ENCODE data around the gene MYH9.
A peak's percentile ranks its signal among the peaks of the same experiment; 100 is the strongest.

Gene MYH9

GRCh38 chr22:36365020-36365411 lies 22.8 kb downstream of the MYH9 start (continued):
- TF ChIP-seq REST (tag by site-specific recombination; IDR thresholded peaks at IDR 0.05) (no peak), ZNF585B (tag by site-specific recombination; IDR thresholded peaks at IDR 0.05) (no peak), ZNF449 (tag by site-specific recombination; IDR thresholded peaks at IDR 0.05) (no peak), ZBTB17 (tag by site-specific recombination; IDR thresholded peaks at IDR 0.05) (peak; percentile 51; the same call in 1 of the 2 replicates), KLF10 (tag by site-specific recombination; IDR thresholded peaks at IDR 0.05) (peak; percentile 73), KLF8 (tag by site-specific recombination; IDR thresholded peaks at IDR 0.05) (peak; percentile 65; the same call in 1 of the 2 replicates), HOXA7 (CRISPR knock-in tag; IDR thresholded peaks at IDR 0.05; ENCODE audit: borderline replicate concordance) (no peak), ZNF112 (tag by site-specific recombination; IDR thresholded peaks at IDR 0.05) (no peak), ZSCAN30 (tag by site-specific recombination; IDR thresholded peaks at IDR 0.05) (no peak), ZBTB20 (tag by site-specific recombination; IDR thresholded peaks at IDR 0.05) (no peak; the same call in 1 of the 2 replicates), ZNF311 (tag by site-specific recombination; IDR thresholded peaks at IDR 0.05; ENCODE audit: borderline replicate concordance) (no peak), ZNF639 (tag by site-specific recombination; IDR thresholded peaks at IDR 0.05) (peak; percentile 67; the same call in 1 of the 2 replicates), MZF1 (tag by site-specific recombination; IDR thresholded peaks at IDR 0.05; ENCODE audit: borderline replicate concordance) (no peak), ZNF423 (tag by site-specific recombination; IDR thresholded peaks at IDR 0.05) (no peak)
- TF ChIP-seq, protein P1, sequence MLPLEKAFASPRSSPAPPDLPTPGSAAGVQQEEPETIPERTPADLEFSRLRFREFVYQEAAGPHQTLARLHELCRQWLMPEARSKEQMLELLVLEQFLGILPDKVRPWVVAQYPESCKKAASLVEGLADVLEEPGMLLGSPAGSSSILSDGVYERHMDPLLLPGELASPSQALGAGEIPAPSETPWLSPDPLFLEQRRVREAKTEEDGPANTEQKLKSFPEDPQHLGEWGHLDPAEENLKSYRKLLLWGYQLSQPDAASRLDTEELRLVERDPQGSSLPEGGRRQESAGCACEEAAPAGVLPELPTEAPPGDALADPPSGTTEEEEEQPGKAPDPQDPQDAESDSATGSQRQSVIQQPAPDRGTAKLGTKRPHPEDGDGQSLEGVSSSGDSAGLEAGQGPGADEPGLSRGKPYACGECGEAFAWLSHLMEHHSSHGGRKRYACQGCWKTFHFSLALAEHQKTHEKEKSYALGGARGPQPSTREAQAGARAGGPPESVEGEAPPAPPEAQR (tag by site-specific recombination; IDR thresholded peaks at IDR 0.05): no peak
- TF ChIP-seq, protein P2, sequence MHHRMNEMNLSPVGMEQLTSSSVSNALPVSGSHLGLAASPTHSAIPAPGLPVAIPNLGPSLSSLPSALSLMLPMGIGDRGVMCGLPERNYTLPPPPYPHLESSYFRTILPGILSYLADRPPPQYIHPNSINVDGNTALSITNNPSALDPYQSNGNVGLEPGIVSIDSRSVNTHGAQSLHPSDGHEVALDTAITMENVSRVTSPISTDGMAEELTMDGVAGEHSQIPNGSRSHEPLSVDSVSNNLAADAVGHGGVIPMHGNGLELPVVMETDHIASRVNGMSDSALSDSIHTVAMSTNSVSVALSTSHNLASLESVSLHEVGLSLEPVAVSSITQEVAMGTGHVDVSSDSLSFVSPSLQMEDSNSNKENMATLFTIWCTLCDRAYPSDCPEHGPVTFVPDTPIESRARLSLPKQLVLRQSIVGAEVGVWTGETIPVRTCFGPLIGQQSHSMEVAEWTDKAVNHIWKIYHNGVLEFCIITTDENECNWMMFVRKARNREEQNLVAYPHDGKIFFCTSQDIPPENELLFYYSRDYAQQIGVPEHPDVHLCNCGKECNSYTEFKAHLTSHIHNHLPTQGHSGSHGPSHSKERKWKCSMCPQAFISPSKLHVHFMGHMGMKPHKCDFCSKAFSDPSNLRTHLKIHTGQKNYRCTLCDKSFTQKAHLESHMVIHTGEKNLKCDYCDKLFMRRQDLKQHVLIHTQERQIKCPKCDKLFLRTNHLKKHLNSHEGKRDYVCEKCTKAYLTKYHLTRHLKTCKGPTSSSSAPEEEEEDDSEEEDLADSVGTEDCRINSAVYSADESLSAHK (tag by site-specific recombination; IDR thresholded peaks at IDR 0.05): no peak
- TF ChIP-seq, protein P3, sequence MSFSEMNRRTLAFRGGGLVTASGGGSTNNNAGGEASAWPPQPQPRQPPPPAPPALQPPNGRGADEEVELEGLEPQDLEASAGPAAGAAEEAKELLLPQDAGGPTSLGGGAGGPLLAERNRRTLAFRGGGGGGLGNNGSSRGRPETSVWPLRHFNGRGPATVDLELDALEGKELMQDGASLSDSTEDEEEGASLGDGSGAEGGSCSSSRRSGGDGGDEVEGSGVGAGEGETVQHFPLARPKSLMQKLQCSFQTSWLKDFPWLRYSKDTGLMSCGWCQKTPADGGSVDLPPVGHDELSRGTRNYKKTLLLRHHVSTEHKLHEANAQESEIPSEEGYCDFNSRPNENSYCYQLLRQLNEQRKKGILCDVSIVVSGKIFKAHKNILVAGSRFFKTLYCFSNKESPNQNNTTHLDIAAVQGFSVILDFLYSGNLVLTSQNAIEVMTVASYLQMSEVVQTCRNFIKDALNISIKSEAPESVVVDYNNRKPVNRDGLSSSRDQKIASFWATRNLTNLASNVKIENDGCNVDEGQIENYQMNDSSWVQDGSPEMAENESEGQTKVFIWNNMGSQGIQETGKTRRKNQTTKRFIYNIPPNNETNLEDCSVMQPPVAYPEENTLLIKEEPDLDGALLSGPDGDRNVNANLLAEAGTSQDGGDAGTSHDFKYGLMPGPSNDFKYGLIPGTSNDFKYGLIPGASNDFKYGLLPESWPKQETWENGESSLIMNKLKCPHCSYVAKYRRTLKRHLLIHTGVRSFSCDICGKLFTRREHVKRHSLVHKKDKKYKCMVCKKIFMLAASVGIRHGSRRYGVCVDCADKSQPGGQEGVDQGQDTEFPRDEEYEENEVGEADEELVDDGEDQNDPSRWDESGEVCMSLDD (tag by site-specific recombination; IDR thresholded peaks at IDR 0.05): no peak

All from HEK293 (cell line).